ENCODE results near the gene SLC8B1. TPM values are rescaled to one million over a fixed set of nuclear protein-coding genes. Genes with fewer than 3 reads are reported as not detected.

The SLC8B1 gene
- total and polyA plus RNA-seq, 9 of the 15 experiments (the other 6 are each of a cell fraction or from before 2014, with no cell fraction given): 0.86 to 34.1 (median 18.5) TPM

DNA sequence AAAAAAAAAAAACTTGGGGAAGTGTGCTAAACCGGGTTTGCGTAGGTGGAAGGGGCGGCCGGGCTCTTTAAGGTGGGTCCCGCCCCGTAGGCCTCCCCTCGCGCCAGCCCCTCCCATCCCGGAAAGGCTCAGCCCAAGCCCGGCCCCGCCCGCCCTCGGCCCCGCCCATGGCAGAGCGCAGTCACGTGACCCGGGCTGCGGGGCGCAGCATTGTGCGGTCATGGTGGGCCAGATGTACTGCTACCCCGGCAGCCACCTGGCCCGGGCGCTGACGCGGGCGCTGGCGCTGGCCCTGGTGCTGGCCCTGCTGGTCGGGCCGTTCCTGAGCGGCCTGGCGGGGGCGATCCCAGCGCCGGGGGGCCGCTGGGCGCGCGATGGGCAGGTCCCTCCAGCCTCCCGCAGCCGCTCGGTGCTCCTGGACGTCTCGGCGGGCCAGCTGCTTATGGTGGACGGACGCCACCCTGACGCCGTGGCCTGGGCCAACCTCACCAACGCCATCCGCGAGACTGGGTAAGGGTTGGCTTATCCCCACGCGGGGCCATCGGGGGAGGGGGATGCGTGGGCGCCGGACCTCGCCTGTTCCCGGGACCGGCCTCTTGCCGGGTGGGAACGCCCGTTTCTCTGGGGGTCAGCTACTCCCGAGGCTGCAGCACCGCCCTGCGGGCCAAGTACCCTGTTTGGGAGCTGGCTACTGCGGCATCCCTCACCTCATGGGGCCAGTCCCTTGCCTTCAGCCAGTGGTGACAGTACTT is 23.6 kb upstream of the SLC8B1 start, which contains the start of gene PLBD2 (continued):
- TF ChIP-seq PRDM10 (IDR thresholded peaks at IDR 0.05; ENCODE audit: partially characterized antibody) (peak; percentile 7), AFF4 (CRISPR knock-in tag; IDR thresholded peaks at IDR 0.05) (no peak), ZNF696 (CRISPR knock-in tag; conservative IDR thresholded peaks at IDR 0.05) (no peak), ETV5 (CRISPR knock-in tag; IDR thresholded peaks at IDR 0.05; ENCODE audit: low read depth) (no peak), SUPT5H (IDR thresholded peaks at IDR 0.05) (no peak), ZNF707 (CRISPR knock-in tag; conservative IDR thresholded peaks at IDR 0.05) (no peak), CC2D1A (IDR thresholded peaks at IDR 0.05) (no peak), ZNF239 (CRISPR knock-in tag; IDR thresholded peaks at IDR 0.05) (no peak), NR2C2 (CRISPR knock-in tag; IDR thresholded peaks at IDR 0.05) (no peak), NR2C2 (tag; IDR thresholded peaks at IDR 0.05) (no peak; the same call in 1 of the 2 replicates), E2F3 (CRISPR knock-in tag; IDR thresholded peaks at IDR 0.05) (no peak)
- TF ChIP-seq, protein P1, sequence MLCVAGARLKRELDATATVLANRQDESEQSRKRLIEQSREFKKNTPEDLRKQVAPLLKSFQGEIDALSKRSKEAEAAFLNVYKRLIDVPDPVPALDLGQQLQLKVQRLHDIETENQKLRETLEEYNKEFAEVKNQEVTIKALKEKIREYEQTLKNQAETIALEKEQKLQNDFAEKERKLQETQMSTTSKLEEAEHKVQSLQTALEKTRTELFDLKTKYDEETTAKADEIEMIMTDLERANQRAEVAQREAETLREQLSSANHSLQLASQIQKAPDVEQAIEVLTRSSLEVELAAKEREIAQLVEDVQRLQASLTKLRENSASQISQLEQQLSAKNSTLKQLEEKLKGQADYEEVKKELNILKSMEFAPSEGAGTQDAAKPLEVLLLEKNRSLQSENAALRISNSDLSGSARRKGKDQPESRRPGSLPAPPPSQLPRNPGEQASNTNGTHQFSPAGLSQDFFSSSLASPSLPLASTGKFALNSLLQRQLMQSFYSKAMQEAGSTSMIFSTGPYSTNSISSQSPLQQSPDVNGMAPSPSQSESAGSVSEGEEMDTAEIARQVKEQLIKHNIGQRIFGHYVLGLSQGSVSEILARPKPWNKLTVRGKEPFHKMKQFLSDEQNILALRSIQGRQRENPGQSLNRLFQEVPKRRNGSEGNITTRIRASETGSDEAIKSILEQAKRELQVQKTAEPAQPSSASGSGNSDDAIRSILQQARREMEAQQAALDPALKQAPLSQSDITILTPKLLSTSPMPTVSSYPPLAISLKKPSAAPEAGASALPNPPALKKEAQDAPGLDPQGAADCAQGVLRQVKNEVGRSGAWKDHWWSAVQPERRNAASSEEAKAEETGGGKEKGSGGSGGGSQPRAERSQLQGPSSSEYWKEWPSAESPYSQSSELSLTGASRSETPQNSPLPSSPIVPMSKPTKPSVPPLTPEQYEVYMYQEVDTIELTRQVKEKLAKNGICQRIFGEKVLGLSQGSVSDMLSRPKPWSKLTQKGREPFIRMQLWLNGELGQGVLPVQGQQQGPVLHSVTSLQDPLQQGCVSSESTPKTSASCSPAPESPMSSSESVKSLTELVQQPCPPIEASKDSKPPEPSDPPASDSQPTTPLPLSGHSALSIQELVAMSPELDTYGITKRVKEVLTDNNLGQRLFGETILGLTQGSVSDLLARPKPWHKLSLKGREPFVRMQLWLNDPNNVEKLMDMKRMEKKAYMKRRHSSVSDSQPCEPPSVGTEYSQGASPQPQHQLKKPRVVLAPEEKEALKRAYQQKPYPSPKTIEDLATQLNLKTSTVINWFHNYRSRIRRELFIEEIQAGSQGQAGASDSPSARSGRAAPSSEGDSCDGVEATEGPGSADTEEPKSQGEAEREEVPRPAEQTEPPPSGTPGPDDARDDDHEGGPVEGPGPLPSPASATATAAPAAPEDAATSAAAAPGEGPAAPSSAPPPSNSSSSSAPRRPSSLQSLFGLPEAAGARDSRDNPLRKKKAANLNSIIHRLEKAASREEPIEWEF (CRISPR knock-in tag; IDR thresholded peaks at IDR 0.05): no peak
- TF ChIP-seq, protein P2, sequence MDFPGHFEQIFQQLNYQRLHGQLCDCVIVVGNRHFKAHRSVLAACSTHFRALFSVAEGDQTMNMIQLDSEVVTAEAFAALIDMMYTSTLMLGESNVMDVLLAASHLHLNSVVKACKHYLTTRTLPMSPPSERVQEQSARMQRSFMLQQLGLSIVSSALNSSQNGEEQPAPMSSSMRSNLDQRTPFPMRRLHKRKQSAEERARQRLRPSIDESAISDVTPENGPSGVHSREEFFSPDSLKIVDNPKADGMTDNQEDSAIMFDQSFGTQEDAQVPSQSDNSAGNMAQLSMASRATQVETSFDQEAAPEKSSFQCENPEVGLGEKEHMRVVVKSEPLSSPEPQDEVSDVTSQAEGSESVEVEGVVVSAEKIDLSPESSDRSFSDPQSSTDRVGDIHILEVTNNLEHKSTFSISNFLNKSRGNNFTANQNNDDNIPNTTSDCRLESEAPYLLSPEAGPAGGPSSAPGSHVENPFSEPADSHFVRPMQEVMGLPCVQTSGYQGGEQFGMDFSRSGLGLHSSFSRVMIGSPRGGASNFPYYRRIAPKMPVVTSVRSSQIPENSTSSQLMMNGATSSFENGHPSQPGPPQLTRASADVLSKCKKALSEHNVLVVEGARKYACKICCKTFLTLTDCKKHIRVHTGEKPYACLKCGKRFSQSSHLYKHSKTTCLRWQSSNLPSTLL (IDR thresholded peaks at IDR 0.05): no peak

Measured in K562 (cell line).